Osteoblast (primary cell): ENCODE data around the gene RAB9A. TPM values are rescaled to one million over a fixed set of nuclear protein-coding genes. Genes with fewer than 3 reads are reported as not detected.
A peak's percentile ranks its signal among the peaks of the same experiment; 100 is the strongest.

Experiments
- DNase-seq: peaks from one replicate; pipeline ENCODE4 v3.0.0; 2011; ENCODE audit warnings: low spot score, mixed read lengths; ENCODE audit not compliant: insufficient read length; ENCODE audit errors: missing footprints
- H2AFZ ChIP-seq: 2 replicates; pipeline ENCODE4 v1.6.0; 2011; ENCODE audit warnings: mild to moderate bottlenecking, low read length
- H3K27ac ChIP-seq: 2 replicates; pipeline ENCODE4 v1.5.1; 2011; ENCODE audit warnings: mild to moderate bottlenecking, low read depth, low read length, moderate library complexity
- H3K27me3 ChIP-seq: 2 replicates; pipeline ENCODE4 v1.6.0; 2012; ENCODE audit warnings: mild to moderate bottlenecking, control low read depth, inconsistent platforms, low read length, moderate library complexity; ENCODE audit not compliant: insufficient read depth
- H3K36me3 ChIP-seq: 2 replicates; pipeline ENCODE4 v1.5.1; 2011; ENCODE audit warnings: mild to moderate bottlenecking, low read length, control low read depth, moderate library complexity; ENCODE audit not compliant: insufficient read depth
- H3K4me1 ChIP-seq: 2 replicates; pipeline ENCODE4 v1.5.1; 2011; ENCODE audit warnings: mild to moderate bottlenecking, low read length, control low read depth, moderate library complexity; ENCODE audit not compliant: insufficient read depth
- H3K4me2 ChIP-seq: 2 replicates; pipeline ENCODE4 v1.6.0; 2011; ENCODE audit warnings: mild to moderate bottlenecking, low read length; ENCODE audit not compliant: insufficient read depth
- H3K4me3 ChIP-seq: fragments of 200-600 bp; sonication (generic); 3 replicates; pipeline ENCODE4 v1.5.1; 2012; ENCODE audit warnings: mild to moderate bottlenecking, low read length, inconsistent platforms; ENCODE audit not compliant: insufficient read depth
- H3K79me2 ChIP-seq: 2 replicates; pipeline ENCODE4 v1.6.0; 2012; ENCODE audit warnings: mild to moderate bottlenecking, low read length, control low read depth, inconsistent platforms; ENCODE audit not compliant: insufficient read depth
- H3K9me3 ChIP-seq: 2 replicates; pipeline ENCODE4 v1.5.1; 2011; ENCODE audit warnings: low read depth, low read length, control low read depth
- H4K20me1 ChIP-seq: 2 replicates; pipeline ENCODE4 v1.6.0; 2012; ENCODE audit warnings: mild to moderate bottlenecking, low read length, control low read depth; ENCODE audit not compliant: insufficient read depth
- total RNA-seq: library from RNA; depleted of rRNA; stranded (reverse); fragments of >200 nt; gene quantifications from 2 replicates; pipeline ENCODE4 v1.2.3, GENCODE V29; 2012
- TF ChIP-seq, protein P1 (sequence below): IDR thresholded peaks from 2 replicates; pipeline ENCODE4 v1.5.1; 2011; ENCODE audit warnings: mild to moderate bottlenecking, low read depth, low read length, moderate library complexity; ENCODE audit errors: extremely low read depth

Gene RAB9A
- total RNA-seq, 1 donor: 63.0 TPM

GRCh38 chrX:13750204-13750603, 61.3 kb downstream of the RAB9A start:
- Histone ChIP-seq H3K36me3 (peaks cover 25% of the 10 kb centered on the region), H2AFZ (no peak overlapping the region), H3K79me2 (no peaks in the 10 kb centered on the region), H3K27me3 (no peaks in the 10 kb centered on the region), H3K4me1 (peaks cover 3% of the 10 kb centered on the region), H3K27ac (no peak overlapping the region), H4K20me1 (no peaks in the 10 kb centered on the region), H3K4me3 (no peak overlapping the region), H3K9me3 (no peaks in the 10 kb centered on the region), H3K4me2 (no peak overlapping the region)
- DNase-seq: peak; percentile 42
- TF ChIP-seq, protein P1, sequence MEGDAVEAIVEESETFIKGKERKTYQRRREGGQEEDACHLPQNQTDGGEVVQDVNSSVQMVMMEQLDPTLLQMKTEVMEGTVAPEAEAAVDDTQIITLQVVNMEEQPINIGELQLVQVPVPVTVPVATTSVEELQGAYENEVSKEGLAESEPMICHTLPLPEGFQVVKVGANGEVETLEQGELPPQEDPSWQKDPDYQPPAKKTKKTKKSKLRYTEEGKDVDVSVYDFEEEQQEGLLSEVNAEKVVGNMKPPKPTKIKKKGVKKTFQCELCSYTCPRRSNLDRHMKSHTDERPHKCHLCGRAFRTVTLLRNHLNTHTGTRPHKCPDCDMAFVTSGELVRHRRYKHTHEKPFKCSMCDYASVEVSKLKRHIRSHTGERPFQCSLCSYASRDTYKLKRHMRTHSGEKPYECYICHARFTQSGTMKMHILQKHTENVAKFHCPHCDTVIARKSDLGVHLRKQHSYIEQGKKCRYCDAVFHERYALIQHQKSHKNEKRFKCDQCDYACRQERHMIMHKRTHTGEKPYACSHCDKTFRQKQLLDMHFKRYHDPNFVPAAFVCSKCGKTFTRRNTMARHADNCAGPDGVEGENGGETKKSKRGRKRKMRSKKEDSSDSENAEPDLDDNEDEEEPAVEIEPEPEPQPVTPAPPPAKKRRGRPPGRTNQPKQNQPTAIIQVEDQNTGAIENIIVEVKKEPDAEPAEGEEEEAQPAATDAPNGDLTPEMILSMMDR: peak; percentile 68

DNA sequence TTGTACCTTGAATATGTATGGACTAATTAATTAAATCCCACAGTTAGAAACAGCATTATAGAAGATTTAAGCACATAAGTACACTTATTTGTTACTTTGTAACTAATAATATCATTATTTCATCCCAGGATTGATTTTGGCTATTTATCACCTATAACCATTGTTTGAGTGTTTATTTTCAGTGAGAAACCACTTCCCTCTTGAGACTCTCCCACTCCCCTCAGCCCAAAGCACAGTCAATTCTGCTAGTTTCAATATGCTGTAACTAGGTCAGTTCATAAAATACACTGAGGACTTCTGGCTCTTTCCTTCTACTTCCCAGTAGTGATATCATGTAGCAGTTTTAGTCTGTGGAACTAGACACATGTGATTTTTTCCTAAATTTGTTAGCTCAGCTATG, 61.9 kb downstream of the RAB9A start:
- Histone ChIP-seq H3K4me3 (no peak overlapping the region), H2AFZ (no peak overlapping the region), H3K36me3 (peaks cover 19% of the 10 kb centered on the region), H4K20me1 (no peaks in the 10 kb centered on the region), H3K4me2 (no peak overlapping the region), H3K27ac (no peak overlapping the region), H3K4me1 (peaks cover 3% of the 10 kb centered on the region), H3K27me3 (no peaks in the 10 kb centered on the region), H3K79me2 (no peaks in the 10 kb centered on the region), H3K9me3 (no peaks in the 10 kb centered on the region)
- TF ChIP-seq, protein P1: no peak
- DNase-seq: no peak

GRCh38 chrX:13752141-13752540, 63.2 kb downstream of the RAB9A start:
- Histone ChIP-seq H3K9me3 (no peaks in the 10 kb centered on the region), H3K4me1 (peaks cover 3% of the 10 kb centered on the region), H3K79me2 (no peaks in the 10 kb centered on the region), H4K20me1 (no peaks in the 10 kb centered on the region), H3K36me3 (peaks cover 18% of the 10 kb centered on the region), H3K4me3 (no peak overlapping the region), H2AFZ (no peak overlapping the region), H3K4me2 (no peak overlapping the region), H3K27ac (no peak overlapping the region), H3K27me3 (no peaks in the 10 kb centered on the region)
- TF ChIP-seq, protein P1: no peak
- peak; percentile 8 for DNase-seq

DNA sequence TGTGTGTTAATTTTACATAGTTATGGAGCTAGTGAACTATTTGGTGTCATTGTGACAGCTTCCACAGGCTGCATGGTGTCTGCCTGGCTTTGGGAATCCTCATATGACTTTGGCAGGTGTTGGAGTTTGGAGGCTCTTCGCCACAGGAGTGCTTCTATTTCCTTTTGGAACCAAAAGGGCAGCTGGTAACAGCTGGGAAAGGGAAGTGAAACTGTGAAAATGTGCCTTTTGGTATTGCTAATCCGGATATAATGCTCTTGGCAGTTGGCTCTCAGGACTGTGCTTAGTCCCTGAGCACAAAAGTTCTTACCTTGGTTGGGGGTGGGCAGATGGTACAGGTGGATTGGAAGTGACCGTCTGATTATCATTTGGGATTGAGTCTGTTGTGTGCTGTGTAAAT, 63.7 kb downstream of the RAB9A start:
- no peak overlapping the region for H3K4me2 ChIP-seq
- no peak overlapping the region for H3K4me3 ChIP-seq
- no peaks in the 10 kb centered on the region for H4K20me1 ChIP-seq
- H3K36me3 ChIP-seq: peaks cover 18% of the 10 kb centered on the region
- no peaks in the 10 kb centered on the region for H3K79me2 ChIP-seq
- H2AFZ ChIP-seq: no peak overlapping the region
- no peak for DNase-seq
- H3K27me3 ChIP-seq: no peaks in the 10 kb centered on the region
- TF ChIP-seq, protein P1: no peak
- no peak overlapping the region for H3K27ac ChIP-seq
- no peaks in the 10 kb centered on the region for H3K9me3 ChIP-seq
- peaks cover 2% of the 10 kb centered on the region for H3K4me1 ChIP-seq
